CD4-positive, alpha-beta T cell treated with Interleukin-1 beta for 1 hour (primary cell): ENCODE data around the gene ADAM29.
"Not testable (repeated sequence)": the region's sequence is repeated elsewhere in the genome, so short reads cannot be mapped to it uniquely, and the experiment has no call there.

Experiments
- DNase-seq, 2 donors: peaks; one replicate each; pipeline ENCODE4 v3.0.0-alpha.2; 2020 to 2022

Gene ADAM29

DNA sequence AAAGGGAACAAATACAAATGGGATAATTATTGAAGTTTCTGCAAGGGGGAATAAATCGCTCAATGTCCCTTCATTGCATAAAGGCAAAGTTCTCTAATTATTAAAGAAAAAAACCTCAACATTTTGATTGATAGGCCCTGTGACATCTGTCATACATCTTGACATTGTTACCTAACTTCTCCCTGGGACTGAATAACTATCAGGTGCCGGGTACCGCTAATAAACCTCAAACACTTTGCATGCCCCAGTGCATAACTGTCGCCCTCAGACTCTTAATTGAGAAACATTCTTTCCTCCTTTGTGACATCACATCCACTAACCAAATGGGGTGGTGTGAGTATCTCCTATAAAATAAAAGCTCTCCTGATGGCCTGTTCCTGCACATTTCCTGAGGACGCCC is at the start of gene ADAM29:
Gene ADAM29, plus strand, starts transcription at position 301 of the 400 bp plus-strand sequence. CDS start 57,168 bp downstream, outside the sequence.
- no peak for DNase-seq

DNA sequence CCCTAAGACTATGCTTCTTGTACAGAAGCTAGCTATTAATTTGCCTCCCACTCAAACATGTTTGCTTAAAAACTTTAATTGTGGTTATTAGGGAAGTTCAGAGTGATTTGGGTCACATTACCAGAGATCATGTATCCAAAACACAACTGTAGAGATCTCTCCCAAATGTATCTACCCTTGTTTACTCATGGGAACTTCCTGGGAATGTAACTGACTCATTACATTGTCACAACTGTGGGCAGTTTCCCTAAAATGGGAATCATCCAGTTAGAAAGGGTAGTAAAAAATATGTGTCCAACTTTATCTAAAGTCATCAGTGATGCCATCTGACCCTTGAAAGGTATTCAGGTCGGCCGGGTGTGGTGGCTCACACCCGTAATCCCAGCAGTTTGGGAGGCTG is 48.8 kb upstream of the ADAM29 start:
- DNase-seq = no peak

DNA sequence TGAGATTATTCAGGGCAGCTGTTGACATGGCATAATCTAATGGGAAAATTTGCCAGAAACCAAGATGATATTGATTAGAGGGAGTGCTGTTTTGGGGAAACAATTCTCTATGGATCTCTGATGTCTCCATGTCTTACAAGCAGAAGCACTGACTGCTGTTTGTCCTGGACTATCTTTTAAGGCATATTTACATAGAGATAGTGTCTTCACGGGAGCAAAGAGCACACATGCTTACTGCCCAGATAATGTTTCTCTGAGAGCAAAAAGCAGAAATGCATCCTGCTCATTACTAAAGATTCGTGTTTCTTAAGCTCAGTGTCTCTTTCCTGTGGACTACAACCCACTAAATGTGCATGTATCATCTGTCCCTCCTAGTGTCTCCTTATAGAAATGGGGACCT is 47.8 kb upstream of the ADAM29 start:
- DNase-seq = no peak

DNA sequence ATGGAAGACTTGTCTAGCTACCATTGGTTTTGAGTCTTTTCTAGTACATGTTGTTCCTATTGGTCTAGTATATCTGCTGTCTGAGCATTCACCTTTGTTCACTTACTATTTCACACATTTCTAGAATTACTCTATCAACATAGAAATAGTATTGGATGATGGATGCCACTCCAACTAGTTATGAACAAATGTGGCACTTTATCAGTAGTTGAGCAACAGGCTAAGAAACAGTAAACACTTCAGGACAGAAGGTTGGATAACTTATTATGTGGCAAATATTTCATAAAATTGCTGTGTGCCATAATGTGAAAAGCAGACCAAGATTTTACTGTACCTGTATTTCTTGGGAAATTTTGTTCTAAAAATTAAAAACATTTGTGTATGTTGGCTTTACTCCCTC is 46.8 kb upstream of the ADAM29 start:
- DNase-seq = no peak

DNA sequence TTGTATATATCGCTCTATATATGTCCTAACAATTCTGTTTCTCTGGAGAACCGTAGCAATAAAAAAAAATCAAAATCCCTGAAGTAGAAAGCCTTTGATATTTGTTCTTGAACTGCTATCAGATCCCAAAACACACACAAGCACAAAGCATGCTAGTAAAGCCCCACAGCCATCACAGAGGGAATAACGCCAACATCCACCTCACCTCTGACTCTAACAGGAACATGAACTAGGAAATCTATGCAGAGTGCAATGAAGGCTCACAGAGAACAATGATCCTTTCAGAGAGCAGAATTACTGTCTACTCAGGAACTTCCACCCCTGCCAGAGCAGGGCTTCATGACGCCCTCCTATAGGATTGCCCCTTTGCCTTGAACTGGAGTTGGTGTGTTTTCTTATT is 45.0 kb upstream of the ADAM29 start:
- DNase-seq = not testable (repeated sequence)

DNA sequence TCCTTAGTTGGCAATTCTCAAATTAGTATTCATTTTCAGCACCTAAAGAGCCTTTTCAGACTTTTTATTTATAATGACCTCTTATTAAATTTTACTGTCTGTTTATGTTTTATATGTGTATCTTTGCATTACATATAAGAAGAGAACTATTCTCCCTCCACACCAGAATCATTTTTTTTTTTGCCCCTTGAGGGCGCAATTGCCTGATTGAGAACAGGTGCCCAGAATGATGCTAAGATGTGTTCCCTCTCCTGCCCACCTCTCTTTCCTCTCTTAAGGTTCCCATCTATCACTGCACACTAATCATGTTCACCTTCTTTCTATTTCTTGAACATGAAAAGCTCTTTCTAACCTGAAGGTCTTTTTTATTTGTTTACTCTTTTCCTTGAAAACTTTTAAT is 44.2 kb upstream of the ADAM29 start:
- no peak for DNase-seq

DNA sequence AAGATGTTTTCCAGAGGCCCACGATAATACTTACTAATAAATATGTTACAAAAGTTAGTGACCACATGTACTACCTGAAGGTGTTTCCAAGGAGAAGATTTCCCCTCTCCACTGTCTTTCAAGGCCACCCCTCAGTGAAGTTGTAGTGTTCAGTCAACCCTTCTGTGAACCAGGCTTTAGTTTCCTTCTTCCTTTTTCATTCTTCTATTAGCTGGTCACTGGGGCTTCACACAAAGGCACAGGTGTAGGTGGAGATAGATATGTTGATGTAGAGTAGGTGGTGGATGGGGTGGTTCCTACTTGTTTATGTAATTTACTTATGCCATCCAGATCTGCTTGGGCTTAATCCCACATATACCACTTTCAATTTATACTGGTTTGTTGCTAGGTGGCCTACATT is 43.3 kb upstream of the ADAM29 start:
- DNase-seq = no peak

DNA sequence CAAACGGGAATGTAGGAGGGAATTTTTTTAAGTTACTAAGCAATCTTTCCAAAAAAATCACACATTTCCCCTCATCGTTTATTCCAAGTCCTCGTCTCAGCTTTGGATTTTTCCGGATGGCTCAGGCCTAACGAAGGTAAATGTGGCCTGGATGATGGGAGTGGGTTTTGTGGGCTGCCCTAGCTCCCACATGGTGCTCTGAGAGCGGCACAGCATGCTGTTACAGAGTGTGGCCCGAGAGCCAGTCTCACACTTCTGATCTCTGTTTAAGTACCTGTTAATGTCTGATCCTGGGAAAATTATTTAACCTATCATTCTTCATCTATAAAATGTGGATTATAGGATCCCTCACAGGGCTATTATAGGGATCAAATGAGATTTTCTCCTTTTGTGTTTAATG is 38.2 kb upstream of the ADAM29 start:
- no peak for DNase-seq

DNA sequence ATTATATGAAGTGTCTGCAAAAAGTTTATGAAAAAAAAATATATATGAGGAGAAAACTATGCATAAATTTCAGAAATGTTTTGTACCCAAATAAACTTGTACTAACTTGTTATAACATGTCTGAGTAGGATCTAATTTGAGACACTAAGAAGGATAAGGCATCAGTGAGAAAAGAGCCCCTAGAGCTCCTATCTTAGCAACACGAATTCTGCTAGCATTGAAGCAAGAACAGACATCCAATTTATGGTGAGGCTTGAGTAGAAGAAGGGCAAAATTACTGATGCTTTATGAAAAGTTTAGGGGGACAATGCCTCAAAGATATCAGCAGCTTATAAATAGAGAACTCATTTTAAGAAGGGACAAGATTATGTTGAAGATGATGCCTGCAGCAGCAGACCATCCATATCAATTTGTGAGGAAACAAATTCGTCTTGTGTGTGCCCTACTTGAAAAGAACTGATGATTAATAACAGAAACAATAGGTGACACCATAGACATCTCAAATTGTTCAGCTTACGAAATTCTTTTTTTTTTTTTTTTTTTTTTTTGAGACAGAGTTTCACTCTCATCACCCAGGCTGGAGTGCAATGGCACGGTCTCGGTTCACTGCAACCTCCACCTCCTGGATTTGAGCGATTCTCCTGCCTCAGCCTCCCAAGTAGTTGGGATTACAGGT is 35.7 kb upstream of the ADAM29 start:
- no peak for DNase-seq

DNA sequence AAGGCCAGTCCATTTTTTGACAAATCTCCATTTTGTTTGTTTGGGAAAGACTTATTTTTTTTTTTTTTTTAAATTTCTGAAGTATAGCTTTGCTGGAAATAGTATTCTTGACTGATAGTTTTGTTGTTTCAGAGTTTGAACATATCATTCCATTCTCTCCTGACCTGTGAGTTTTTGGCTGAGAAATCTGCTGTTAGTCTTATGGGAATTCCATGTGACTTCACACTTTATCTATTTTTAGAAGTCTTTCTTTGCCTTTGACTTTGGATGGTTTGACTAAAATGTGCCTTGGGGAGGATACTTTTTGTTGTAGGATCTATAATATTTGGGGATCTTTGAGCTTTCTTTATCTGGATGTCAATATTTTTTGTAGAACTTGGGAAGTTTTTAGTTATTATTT is 10.7 kb upstream of the ADAM29 start:
- no peak for DNase-seq

DNA sequence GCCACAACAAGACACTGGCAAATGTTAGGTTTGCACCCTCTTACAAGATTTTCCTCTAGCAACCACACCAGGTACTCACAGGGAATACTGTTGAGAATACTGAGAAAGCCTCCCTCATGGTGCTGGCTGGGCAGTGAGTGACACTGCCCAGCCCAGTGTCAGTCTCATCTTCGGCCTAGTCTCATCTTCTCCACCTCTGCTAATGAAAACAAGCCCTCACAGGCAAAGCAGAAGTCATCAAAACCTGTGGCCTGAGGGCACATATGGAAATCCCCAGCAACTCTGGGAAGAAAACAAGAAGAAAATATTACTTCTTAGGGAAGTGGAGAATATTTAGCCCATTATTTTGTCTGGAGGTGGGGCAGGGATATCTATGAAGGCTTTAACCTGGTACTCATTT is 7.9 kb upstream of the ADAM29 start:
- DNase-seq = no peak

DNA sequence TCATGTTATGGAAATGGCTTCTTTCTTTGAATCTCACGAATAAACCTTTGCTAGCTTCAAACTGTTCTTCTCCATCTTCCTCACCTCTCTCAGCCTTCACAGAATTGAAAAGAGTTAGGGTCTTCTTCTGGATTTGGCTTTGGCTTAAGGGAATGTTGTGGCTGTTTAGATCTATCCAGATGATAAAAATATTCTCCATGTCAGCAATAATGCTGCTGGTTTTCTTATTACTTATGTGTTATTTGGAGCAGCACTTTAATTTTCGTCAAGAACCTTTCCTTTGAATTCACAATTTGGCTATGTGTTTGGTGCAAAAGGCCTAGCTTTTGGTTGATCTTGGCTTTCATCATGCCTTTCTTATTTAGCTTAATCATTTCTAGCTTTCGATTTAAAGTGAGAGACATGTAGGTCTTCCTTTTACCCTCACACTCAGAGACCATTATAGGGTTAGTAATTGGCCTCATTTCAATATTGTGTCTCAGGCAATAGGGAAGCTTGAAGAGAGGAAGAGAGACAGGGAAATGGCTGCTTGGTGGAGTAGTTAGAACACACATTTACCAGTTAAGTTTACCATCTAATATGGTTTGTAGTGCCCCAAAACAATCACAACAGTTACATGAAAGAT is 5.1 kb upstream of the ADAM29 start:
- DNase-seq = no peak

DNA sequence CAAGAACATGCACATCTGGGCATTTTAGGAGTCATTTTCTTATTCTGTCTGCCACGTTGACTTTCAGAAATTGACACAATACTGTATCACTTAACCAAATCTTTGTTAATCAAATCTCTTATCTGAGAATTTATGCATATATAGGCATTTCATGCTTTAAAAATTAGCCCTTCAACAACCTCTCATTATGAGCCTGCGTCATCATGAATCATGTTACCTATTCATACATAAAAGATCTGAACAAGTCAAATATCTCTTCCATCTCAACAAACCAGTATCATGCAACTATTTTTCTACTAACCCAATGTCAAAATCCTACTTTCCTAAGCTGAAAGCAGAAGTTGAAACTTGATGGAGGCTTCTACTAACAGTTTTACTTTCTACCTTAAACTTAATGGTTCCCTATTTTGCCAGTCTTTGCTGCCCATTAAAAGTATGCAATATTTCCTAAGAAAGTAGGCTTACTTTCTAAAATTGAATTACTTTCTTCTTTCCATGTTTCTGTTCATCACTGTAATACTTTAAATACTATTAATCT is 1.8 kb downstream of the ADAM29 start:
- DNase-seq = no peak

DNA sequence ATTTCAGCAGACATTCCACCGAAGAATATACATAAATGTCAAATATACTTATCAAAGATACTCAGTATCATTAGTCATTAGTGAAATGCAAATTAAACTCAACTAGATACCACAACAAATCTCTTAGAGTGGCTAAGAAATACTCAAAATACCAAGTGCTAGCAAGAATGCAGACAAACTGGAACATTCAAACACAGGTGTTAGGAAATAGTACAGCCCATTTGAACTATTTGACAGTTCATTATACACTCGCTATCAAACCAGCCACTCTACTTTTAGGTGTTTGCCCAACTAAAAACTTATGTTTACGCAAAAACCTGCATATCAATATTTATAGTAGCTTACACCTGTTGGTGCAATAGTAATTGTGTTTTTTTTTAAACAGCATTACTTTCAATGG is 8.8 kb downstream of the ADAM29 start:
- DNase-seq = no peak

DNA sequence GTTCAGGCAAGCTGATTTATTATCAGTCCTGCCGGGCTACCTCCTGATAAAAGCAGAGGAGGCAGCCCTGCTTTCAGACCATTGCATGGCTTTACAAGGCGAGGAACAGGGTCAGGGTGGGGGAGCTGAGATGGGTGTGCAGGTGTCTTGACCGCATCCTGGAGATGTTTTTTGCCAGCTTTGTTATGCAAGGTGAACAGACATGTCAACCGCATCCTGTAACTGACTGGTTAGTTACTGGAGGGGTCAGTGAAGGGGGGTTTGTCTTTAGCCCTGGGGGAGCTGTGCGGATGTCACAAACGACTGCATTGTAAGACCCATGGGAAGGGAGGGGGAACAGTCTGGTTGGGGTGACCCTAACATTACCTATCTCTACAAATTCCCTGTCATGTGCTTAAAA is 10.0 kb downstream of the ADAM29 start:
- peak in 1 of 2 donors; percentile 5 for DNase-seq

DNA sequence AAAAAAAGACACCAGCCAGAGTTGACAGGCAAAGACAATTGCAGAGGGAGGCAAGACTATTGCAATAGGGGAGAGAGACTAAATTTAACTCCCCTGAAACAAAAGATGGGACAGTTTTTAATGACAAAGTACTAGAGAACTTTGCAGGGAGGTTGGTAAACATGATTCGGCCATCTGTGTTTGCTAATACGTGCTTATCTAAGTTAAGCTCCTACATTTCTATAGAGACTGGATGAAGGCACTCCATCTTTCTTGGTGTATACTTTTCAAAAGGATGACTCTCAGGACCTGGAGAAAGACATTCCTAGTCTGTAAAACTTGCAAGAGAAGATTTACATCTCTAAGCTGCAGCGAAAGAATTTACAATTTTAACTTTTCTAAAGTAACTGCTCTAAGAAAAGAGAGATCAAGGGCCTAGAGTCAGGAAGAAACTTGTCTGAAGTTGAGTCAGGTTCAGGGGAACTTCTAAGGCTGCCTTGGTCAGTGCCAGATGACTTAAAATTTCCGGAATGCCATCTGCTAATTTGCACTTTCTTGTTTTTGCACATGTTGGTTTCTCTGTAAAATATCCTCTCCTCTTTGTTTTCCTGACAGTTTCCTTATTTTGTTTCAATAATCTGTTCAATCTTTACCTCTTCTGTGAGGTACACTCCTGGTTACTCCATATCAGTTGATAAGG is 10.6 kb downstream of the ADAM29 start:
- DNase-seq = no peak

DNA sequence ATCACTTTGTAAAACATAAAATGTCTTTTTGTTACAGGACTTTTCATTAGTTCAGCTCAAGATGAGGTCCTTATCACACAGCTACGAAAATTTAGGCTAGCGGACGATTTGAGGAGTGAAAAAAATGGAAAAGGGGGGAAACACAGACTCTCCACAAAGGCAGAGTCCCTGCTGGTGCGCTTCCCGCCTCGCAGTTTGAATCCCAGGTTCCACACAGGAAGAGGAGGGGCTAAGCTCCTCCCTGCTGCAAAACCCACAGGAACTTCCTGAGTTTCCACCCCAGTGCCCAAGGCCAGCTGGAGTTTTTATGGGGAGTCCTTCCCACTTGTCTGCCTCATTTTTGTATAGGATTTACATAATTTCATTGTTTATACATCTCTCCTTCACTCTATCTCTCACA is 11.2 kb downstream of the ADAM29 start:
- no peak for DNase-seq

DNA sequence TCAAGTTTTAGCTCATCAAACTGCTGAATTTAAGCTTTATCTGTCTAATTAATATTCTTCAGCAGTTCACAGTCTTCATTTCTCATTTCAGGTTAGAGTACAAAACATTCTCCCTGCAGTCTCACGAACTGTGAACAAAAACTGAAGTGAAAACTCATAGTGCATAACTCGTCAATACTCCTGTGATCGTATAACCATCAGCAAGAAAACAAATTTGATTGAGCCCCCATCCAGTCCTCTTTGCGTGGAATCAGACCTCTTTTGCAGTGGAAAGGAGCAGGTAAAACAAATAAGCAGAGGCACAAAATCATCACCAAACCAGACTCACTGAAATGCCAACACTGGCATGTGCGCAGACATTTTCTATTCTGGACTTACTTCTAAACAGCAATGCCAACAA is 12.7 kb downstream of the ADAM29 start:
- no peak for DNase-seq

DNA sequence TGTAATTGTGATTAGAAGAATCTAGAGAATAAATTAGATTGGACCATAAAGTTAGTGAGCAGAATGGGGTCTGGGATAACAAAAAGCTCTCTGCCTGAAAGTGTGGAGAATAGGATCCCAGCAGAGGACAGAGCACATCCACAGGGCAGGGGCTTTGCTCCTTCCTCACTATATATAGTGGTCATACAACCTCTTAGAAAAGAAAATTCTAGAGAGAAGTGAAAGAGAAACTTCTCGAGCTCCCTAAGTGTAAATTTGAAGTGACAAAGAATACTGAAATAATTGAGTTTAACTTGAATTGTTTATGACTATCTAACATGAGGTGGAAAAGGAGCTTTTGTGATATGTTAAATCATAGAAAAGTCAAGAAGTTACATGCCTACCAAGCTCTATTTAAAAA is 14.9 kb downstream of the ADAM29 start:
- DNase-seq = no peak

DNA sequence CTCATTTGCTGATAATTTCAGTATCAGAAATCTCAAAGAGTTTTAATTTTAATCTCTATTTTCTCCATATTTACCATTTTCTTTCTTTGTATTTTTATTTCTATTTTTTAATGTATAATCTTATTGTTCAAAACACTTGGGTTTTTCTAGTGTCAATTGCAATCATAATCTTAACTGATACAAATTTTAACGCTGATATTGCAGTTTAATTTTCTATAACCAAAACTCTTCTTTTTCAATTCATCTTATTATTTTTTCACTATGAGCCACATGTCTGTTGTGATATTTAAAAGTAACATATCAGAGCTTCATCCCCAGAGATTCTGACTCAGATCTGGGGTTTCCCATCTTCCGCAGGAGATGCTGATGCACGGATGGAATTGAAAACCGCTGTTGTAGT is 16.2 kb downstream of the ADAM29 start:
- DNase-seq = no peak

DNA sequence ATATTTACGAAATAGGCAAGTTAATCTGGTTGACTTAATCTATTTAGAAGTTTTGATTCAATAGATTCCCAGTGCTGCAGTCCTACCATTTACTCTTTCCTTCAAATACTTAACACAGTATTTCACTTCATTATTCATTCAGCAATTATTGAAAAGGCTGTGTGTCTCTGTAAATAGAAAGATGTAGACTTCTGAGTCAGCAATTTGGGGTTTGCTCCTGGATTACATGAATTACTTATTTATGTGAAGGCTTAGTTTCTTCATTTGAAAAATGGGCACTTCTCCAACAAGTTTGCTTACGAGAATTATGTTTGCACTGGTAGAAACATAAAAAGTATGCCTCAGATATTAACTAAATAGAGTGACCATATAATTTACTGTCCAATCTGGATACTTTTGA is 17.4 kb downstream of the ADAM29 start:
- no peak for DNase-seq

DNA sequence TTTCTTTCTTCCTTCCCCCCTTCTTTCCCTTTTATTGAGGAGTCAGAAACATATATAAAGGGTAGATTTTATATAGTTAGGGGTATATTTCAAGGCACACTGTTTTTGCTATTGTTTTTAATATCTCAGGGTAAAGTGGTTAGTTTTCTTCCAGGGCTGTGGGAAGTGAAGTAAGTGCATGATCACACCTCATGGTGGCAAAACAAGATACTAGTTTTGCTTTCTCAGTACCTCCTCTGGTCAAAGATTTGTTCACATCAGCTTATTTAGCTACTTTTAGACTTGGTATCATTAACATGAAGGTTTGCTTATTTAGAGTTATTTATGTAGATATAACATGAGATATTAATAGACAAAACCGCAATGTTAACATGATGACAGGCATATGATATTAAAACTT is 21.8 kb downstream of the ADAM29 start:
- no peak for DNase-seq

DNA sequence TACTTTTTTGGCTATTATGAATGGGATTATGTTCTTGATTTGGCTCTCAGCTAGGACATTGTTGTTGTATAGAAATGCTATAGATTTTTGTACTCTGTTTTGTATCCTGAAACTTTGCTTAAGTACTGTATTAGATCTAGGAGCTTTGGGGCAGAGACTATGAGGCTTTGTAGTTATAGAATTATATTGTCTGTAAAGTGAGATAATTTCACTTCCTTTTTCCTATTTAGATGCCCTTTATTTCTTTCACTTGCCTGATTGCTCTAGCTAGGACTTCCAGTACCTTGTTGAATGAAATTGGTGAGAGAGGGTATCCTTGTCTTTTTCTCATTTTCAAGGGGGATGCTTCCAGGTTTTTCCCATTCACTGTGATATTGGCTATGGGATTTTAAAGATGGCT is 28.1 kb downstream of the ADAM29 start:
- DNase-seq = no peak

DNA sequence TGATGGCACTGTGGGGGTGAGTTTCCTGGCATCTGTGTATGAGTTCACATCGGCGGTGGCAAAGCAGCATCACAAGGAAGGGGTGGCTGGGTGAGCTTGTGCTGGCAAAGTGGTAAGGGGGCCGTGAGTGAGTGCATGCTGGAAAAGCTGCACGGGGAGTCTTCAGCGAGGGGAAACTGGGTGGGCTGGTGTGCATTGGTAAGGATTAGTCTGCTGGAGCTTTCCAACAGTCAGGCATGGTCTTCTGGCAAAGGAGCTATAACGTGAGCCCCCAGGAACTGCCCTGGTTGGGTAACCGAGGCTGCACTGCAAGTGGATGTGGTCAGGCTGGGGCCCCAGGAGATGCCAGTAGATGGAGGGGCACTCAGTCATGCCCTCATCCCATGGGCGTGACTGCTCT is 30.7 kb downstream of the ADAM29 start:
- DNase-seq = no peak
